GM23338 (cell line): ENCODE data around the gene AXIN2. TPM values are rescaled to one million over a fixed set of nuclear protein-coding genes. Genes with fewer than 3 reads are reported as not detected.

Experiments
- ATAC-seq: fragments of 200-7000 bp; cut with Tn5 transposase; 3 replicates; pipeline ENCODE4 v1.9.1; 2020
- DNase-seq: peaks from one replicate; pipeline ENCODE4 v3.0.0-alpha.2; 2015; ENCODE audit warnings: low spot score
- H2AFZ ChIP-seq: fragments of 200-600 bp; sonication (generic); 2 replicates; pipeline ENCODE4 v1.8.0; 2016; ENCODE audit warnings: antibody characterized with exemption, mild to moderate bottlenecking, moderate library complexity
- H3F3A ChIP-seq: fragments of 200-600 bp; sonication (generic); replicated peaks from 2 replicates; pipeline ENCODE4 v1.8.0; 2017; ENCODE audit warnings: antibody characterized with exemption, mixed run types, low read depth
- H3K27ac ChIP-seq: fragments of 200-600 bp; sonication (generic); 2 replicates; pipeline ENCODE4 v1.6.1; 2016; ENCODE audit warnings: low read depth
- H3K27me3 ChIP-seq: fragments of 200-600 bp; sonication (generic); 2 replicates; pipeline ENCODE4 v1.8.0; 2016; ENCODE audit warnings: mild to moderate bottlenecking, mixed run types, moderate library complexity; ENCODE audit not compliant: insufficient read depth
- H3K36me3 ChIP-seq: fragments of 200-600 bp; sonication (generic); 2 replicates; pipeline ENCODE4 v1.8.0; 2016; ENCODE audit warnings: mild to moderate bottlenecking; ENCODE audit not compliant: insufficient read depth
- H3K4me1 ChIP-seq: fragments of 200-600 bp; sonication (generic); 2 replicates; pipeline ENCODE4 v1.8.0; 2016; ENCODE audit warnings: mild to moderate bottlenecking, moderate library complexity; ENCODE audit not compliant: insufficient read depth
- H3K4me2 ChIP-seq: fragments of 200-600 bp; sonication (generic); 2 replicates; pipeline ENCODE4 v1.7.1; 2017; ENCODE audit warnings: mixed run types
- H3K4me3 ChIP-seq: fragments of 200-600 bp; sonication (generic); 2 replicates; pipeline ENCODE4 v1.6.1; 2016; ENCODE audit warnings: mixed run types
- H3K79me2 ChIP-seq: fragments of 200-600 bp; sonication (generic); replicated peaks from 2 replicates; pipeline ENCODE4 v1.8.0; 2017; ENCODE audit warnings: mild to moderate bottlenecking; ENCODE audit not compliant: insufficient read depth
- H3K9me2 ChIP-seq: fragments of 200-600 bp; sonication (generic); 2 replicates; pipeline ENCODE4 v1.8.0; 2017; ENCODE audit not compliant: insufficient read depth
- H4K20me1 ChIP-seq: fragments of 200-600 bp; sonication (generic); replicated peaks from 2 replicates; pipeline ENCODE4 v1.8.0; 2017; ENCODE audit warnings: mild to moderate bottlenecking; ENCODE audit not compliant: insufficient read depth
- H3K27ac Mint-ChIP-seq: 2 replicates; pipeline ENCODE4 v1.8.0; 2020; ENCODE audit warnings: inconsistent platforms, mild to moderate bottlenecking, moderate library complexity, mixed read lengths
- H3K27me3 Mint-ChIP-seq: 3 replicates; pipeline ENCODE4 v1.8.0; 2022; ENCODE audit warnings: low read depth, mild to moderate bottlenecking, moderate library complexity, mixed read lengths, inconsistent platforms; ENCODE audit not compliant: insufficient read depth, poor library complexity
- H3K36me3 Mint-ChIP-seq: 3 replicates; pipeline ENCODE4 v1.8.0; 2021; ENCODE audit warnings: low read depth, mild to moderate bottlenecking, inconsistent platforms, moderate library complexity, mixed read lengths
- H3K4me1 Mint-ChIP-seq: 3 replicates; pipeline ENCODE4 v1.8.0; 2020; ENCODE audit warnings: mild to moderate bottlenecking, inconsistent platforms, mixed read lengths
- H3K4me3 Mint-ChIP-seq: 3 replicates; pipeline ENCODE4 v1.8.0; 2021; ENCODE audit warnings: moderate library complexity, mild to moderate bottlenecking, inconsistent platforms, mixed read lengths
- H3K9me3 Mint-ChIP-seq: 3 replicates; pipeline ENCODE4 v1.8.0; 2020; ENCODE audit warnings: moderate library complexity, mild to moderate bottlenecking, inconsistent platforms, mixed read lengths
- CREB1 ChIP-seq: fragments of 250-450 bp; sonication (Bioruptor Pico); IDR thresholded peaks from 2 replicates; pipeline ENCODE4 v1.5.0; 2020; ENCODE audit warnings: low read depth, mild to moderate bottlenecking, moderate library complexity
- CTCF ChIP-seq, 2 experiments: fragments of 200-600 bp in 1 of 2; sonication (generic) in 1 of 2; conservative IDR thresholded peaks; 2 replicates each; pipeline versions ENCODE4 v1.5.1 to v1.6.1; 2016 to 2017; ENCODE audit warnings: antibody characterized with exemption in 2 of 2, low read depth in 2 of 2, mild to moderate bottlenecking in 2 of 2, moderate library complexity in 1 of 2
- EZH2phosphoT487 ChIP-seq: fragments of 200-600 bp; sonication (generic); IDR thresholded peaks from one replicate; pipeline ENCODE4 v1.8.1; 2018; ENCODE audit warnings: antibody characterized with exemption; ENCODE audit not compliant: unreplicated experiment
- NANOG ChIP-seq: IDR thresholded peaks from 2 replicates; pipeline ENCODE4 v1.6.1; 2016; ENCODE audit warnings: antibody characterized with exemption, borderline replicate concordance
- REST ChIP-seq: IDR thresholded peaks from one replicate; pipeline ENCODE4 v1.6.1; 2018; ENCODE audit warnings: antibody characterized with exemption; ENCODE audit not compliant: unreplicated experiment
- STAT1 ChIP-seq: IDR thresholded peaks from one replicate; pipeline ENCODE4 v1.6.1; 2016; ENCODE audit warnings: antibody characterized with exemption; ENCODE audit not compliant: unreplicated experiment
- ZNF114 ChIP-seq: fragments of 250-450 bp; sonication (Bioruptor Pico); IDR thresholded peaks from 2 replicates; pipeline ENCODE4 v1.5.0; 2020; ENCODE audit warnings: mild to moderate bottlenecking, moderate library complexity
- ZNF331 ChIP-seq: fragments of 250-450 bp; sonication (Bioruptor Pico); IDR thresholded peaks from 2 replicates; pipeline ENCODE4 v1.5.0; 2020; ENCODE audit warnings: low read depth, mild to moderate bottlenecking, moderate library complexity
- polyA plus RNA-seq: library from polyadenylated mRNA; unstranded; fragments of >200 nt; fragmentation: Nextera tagmentation; extraction: Ambion mirVana; gene quantifications from 2 replicates; pipeline ENCODE4 v1.2.1, GENCODE V29; 2016
- total RNA-seq: library from RNA; depleted of rRNA; stranded (reverse); fragments of >200 nt; shearing (Covaris generic); gene quantifications from 2 replicates; pipeline ENCODE4 v1.2.3, GENCODE V29; 2014
- TF ChIP-seq, protein P1 (sequence below): fragments of 250-450 bp; sonication (Bioruptor Pico); IDR thresholded peaks from 2 replicates; pipeline ENCODE4 v1.5.0; 2020; ENCODE audit warnings: mild to moderate bottlenecking, moderate library complexity

The AXIN2 gene
- total and polyA plus RNA-seq, 2 experiments from 2014 or later = 8.0 to 32.7 TPM

DNA sequence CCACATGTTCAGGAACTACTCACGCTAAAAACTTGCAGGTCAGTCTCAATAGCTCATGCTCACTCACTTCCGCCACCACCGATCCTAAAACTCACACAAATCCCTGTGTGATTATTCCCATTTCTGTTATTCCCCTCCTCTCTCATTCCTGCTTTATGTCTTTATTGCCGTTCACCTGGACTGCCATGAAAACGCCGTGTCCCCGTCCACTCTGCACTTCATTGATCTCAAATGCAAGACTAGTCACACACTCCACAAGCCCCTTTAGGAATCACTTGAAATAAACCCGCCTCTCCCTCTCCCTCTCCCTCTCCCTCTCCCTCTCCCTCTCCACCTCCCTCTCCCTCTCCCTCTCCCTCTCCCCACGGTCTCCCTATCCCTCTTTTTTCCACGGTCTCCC is 78.0 kb downstream of the AXIN2 start (continued):
- TF ChIP-seq ZNF114 (CRISPR knock-in tag) (no peak), CTCF (conservative IDR thresholded peaks at IDR 0.05; ENCODE audit: low read depth in 2 of 2) (no peak), STAT1 (no peak), EZH2phosphoT487 (no peak), CREB1 (no peak)

DNA sequence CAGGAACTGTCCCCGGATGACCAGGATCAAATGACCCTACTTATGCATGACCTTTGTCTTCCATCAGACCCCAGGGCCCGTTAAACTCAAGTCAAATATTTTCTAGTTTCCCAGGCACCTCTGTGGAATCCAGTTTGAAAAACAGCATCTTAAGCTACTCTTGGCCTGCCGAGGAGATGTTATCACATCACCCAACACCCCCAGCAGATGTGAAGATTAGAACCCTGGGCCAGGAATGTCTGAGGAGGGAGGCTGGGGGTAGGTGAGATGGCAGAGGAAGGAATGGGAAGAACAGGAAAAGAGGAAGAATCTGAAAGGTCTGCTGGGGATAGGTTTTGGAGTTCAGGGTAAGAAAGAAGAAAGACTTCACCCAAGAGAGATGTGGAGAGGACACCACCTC is 79.2 kb downstream of the AXIN2 start:
- Histone ChIP-seq H3K4me1 (no peaks in the 10 kb centered on the region), H3K4me2 (no peak overlapping the region), H3K79me2 (no peaks in the 10 kb centered on the region), H3K27ac (no peak overlapping the region), H3K36me3 (no peaks in the 10 kb centered on the region), H3F3A (no peaks in the 10 kb centered on the region), H3K4me3 (no peak overlapping the region), H3K9me2 (peaks cover 15% of the 10 kb centered on the region; the same call in 1 of the 2 replicates), H4K20me1 (no peaks in the 10 kb centered on the region), H3K27me3 (no peaks in the 10 kb centered on the region), H2AFZ (no peak overlapping the region)
- ATAC-seq = no peak
- H3K36me3 Mint-ChIP-seq = peaks cover 8% of the 10 kb centered on the region
- H3K4me3 Mint-ChIP-seq = no peak overlapping the region
- peaks cover 20% of the 10 kb centered on the region for H3K9me3 Mint-ChIP-seq
- H3K27ac Mint-ChIP-seq = no peak overlapping the region
- DNase-seq = no peak
- TF ChIP-seq EZH2phosphoT487 = no peak
- no peaks in the 10 kb centered on the region for H3K4me1 Mint-ChIP-seq
- no peaks in the 10 kb centered on the region for H3K27me3 Mint-ChIP-seq

GRCh38 chr17:65479282-65479681 is 82.2 kb downstream of the AXIN2 start:
- no peak overlapping the region for H3K4me2 ChIP-seq
- Mint-ChIP-seq H3K36me3 (peaks cover 4% of the 10 kb centered on the region; the same call in 2 of the 3 replicates), H3K9me3 (peaks cover 17% of the 10 kb centered on the region), H3K4me1 (no peaks in the 10 kb centered on the region), H3K4me3 (no peak overlapping the region), H3K27me3 (peaks cover 2% of the 10 kb centered on the region), H3K27ac (no peak overlapping the region)
- ATAC-seq = no peak
- H2AFZ ChIP-seq = no peak overlapping the region
- H3K4me3 ChIP-seq = no peak overlapping the region
- peaks cover 22% of the 10 kb centered on the region; the same call in 1 of the 2 replicates for H3K9me2 ChIP-seq
- no peak for DNase-seq
- H4K20me1 ChIP-seq = no peaks in the 10 kb centered on the region
- H3F3A ChIP-seq = no peaks in the 10 kb centered on the region
- no peaks in the 10 kb centered on the region for H3K79me2 ChIP-seq
- no peak overlapping the region for H3K27ac ChIP-seq
- H3K27me3 ChIP-seq = no peaks in the 10 kb centered on the region
- no peaks in the 10 kb centered on the region for H3K4me1 ChIP-seq
- H3K36me3 ChIP-seq = no peaks in the 10 kb centered on the region
- TF ChIP-seq, protein P1, sequence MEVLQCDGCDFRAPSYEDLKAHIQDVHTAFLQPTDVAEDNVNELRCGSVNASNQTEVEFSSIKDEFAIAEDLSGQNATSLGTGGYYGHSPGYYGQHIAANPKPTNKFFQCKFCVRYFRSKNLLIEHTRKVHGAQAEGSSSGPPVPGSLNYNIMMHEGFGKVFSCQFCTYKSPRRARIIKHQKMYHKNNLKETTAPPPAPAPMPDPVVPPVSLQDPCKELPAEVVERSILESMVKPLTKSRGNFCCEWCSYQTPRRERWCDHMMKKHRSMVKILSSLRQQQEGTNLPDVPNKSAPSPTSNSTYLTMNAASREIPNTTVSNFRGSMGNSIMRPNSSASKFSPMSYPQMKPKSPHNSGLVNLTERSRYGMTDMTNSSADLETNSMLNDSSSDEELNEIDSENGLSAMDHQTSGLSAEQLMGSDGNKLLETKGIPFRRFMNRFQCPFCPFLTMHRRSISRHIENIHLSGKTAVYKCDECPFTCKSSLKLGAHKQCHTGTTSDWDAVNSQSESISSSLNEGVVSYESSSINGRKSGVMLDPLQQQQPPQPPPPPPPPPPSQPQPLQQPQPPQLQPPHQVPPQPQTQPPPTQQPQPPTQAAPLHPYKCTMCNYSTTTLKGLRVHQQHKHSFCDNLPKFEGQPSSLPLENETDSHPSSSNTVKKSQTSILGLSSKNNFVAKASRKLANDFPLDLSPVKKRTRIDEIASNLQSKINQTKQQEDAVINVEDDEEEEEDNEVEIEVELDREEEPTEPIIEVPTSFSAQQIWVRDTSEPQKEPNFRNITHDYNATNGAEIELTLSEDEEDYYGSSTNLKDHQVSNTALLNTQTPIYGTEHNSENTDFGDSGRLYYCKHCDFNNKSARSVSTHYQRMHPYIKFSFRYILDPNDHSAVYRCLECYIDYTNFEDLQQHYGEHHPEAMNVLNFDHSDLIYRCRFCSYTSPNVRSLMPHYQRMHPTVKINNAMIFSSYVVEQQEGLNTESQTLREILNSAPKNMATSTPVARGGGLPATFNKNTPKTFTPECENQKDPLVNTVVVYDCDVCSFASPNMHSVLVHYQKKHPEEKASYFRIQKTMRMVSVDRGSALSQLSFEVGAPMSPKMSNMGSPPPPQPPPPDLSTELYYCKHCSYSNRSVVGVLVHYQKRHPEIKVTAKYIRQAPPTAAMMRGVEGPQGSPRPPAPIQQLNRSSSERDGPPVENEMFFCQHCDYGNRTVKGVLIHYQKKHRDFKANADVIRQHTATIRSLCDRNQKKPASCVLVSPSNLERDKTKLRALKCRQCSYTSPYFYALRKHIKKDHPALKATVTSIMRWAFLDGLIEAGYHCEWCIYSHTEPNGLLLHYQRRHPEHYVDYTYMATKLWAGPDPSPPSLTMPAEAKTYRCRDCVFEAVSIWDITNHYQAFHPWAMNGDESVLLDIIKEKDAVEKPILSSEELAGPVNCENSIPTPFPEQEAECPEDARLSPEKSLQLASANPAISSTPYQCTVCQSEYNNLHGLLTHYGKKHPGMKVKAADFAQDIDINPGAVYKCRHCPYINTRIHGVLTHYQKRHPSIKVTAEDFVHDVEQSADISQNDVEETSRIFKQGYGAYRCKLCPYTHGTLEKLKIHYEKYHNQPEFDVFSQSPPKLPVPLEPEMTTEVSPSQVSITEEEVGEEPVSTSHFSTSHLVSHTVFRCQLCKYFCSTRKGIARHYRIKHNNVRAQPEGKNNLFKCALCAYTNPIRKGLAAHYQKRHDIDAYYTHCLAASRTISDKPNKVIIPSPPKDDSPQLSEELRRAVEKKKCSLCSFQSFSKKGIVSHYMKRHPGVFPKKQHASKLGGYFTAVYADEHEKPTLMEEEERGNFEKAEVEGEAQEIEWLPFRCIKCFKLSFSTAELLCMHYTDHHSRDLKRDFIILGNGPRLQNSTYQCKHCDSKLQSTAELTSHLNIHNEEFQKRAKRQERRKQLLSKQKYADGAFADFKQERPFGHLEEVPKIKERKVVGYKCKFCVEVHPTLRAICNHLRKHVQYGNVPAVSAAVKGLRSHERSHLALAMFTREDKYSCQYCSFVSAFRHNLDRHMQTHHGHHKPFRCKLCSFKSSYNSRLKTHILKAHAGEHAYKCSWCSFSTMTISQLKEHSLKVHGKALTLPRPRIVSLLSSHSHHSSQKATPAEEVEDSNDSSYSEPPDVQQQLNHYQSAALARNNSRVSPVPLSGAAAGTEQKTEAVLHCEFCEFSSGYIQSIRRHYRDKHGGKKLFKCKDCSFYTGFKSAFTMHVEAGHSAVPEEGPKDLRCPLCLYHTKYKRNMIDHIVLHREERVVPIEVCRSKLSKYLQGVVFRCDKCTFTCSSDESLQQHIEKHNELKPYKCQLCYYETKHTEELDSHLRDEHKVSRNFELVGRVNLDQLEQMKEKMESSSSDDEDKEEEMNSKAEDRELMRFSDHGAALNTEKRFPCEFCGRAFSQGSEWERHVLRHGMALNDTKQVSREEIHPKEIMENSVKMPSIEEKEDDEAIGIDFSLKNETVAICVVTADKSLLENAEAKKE = no peak
- TF ChIP-seq EZH2phosphoT487 = no peak
- no peak for TF ChIP-seq STAT1
- TF ChIP-seq NANOG = no peak
- TF ChIP-seq ZNF331 (CRISPR knock-in tag) = no peak
- no peak for TF ChIP-seq REST
